ENCODE data around the gene HSPB7.
A peak's percentile ranks its signal among the peaks of the same experiment; 100 is the strongest.

Gene HSPB7

GRCh38 chr1:15969321-15969880 is 48.4 kb downstream of the HSPB7 start:
- TF ChIP-seq CTCF (conservative IDR thresholded peaks at IDR 0.05; ENCODE audit: low read depth), result no peak
- ChIA-PET POLR2A (ENCODE audit: low non-redundant PET) (no interaction called here), CTCF (interaction anchor here (1.2 kb wide), 1 partner anchor 9 kb away, joined by 3 read pairs; no protein-coding TSS in a partner anchor)
- no peak for DNase-seq (ENCODE audit: low spot score)
- no peak overlapping the region for H3K27ac ChIP-seq

- TF ChIP-seq CTCF (conservative IDR thresholded peaks at IDR 0.05; ENCODE audit: low read depth), result no peak
- CTCF ChIA-PET, result interaction anchor here (1.2 kb wide), 1 partner anchor 10 kb away, joined by 3 read pairs; no protein-coding TSS in a partner anchor
- POLR2A ChIA-PET (ENCODE audit: low non-redundant PET), result no interaction called here
- no peak for DNase-seq (ENCODE audit: low spot score)
- H3K27ac ChIP-seq, result no peak overlapping the region
Observed at GRCh38 chr1:15968172-15968571, 49.7 kb downstream of the HSPB7 start.

DNA sequence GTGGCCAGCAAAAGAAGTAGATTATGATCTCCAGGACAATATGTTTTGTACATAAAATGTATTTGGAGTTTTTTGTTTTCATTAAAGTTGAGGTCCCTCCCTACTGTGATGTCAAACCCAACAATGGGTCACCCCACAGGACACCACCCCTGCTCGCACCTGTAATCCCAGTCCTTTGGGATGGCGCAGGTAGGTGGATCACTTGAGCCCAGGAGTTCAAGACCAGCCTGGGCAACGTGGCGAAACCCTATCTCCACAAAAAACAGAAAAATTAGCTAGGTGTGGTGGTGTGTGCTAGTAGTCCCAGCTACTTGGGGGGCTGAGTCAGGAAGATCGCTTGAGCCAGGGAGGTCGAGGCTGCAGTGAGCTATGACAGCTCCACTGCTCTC is 50.9 kb downstream of the HSPB7 start:
- ChIA-PET CTCF (interaction anchor here (0.6 kb wide), 1 partner anchor 111 kb away, joined by 3 read pairs; no protein-coding TSS in a partner anchor), POLR2A (ENCODE audit: low non-redundant PET) (no interaction called here)
- DNase-seq (ENCODE audit: low spot score), result no peak
- H3K27ac ChIP-seq, result no peak overlapping the region
- TF ChIP-seq CTCF (conservative IDR thresholded peaks at IDR 0.05; ENCODE audit: low read depth), result no peak

GRCh38 chr1:15966081-15966955 is 51.5 kb downstream of the HSPB7 start:
- DNase-seq (ENCODE audit: low spot score), result no peak
- TF ChIP-seq CTCF (conservative IDR thresholded peaks at IDR 0.05; ENCODE audit: low read depth), result no peak
- peak overlapping the region; percentile 51 for H3K27ac ChIP-seq
- ChIA-PET POLR2A (ENCODE audit: low non-redundant PET) (no interaction called here), CTCF (interaction anchor here (0.6 kb wide), 1 partner anchor 111 kb away, joined by 3 read pairs; no protein-coding TSS in a partner anchor)

DNA sequence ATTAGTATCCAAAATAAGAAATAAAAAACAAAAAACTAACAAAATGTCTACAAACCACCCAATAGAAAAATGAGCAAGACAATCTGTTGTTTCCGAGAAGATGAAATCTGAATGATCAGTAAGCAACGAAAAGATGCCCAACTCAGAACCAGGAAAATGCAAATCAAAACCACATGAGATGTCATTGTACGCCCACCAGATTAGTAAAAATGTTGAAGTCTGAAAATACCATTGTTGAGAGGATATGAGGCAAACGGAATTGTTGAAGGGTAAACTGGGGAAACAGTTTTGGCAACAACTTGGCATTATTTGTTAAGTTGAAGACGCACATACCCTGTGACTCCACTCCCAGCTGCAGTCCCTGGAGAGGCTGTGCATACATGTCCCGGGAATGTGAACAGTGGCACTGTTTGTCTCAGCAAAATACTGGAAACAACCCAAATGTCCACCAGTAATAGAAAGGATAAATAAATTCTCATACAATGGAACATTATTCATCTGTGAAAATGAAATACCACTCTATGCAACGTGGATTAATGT is 52.5 kb downstream of the HSPB7 start:
- no peak for TF ChIP-seq CTCF (conservative IDR thresholded peaks at IDR 0.05; ENCODE audit: low read depth)
- CTCF ChIA-PET, result no interaction called here
- DNase-seq (ENCODE audit: low spot score), result no peak
- no peak overlapping the region for H3K27ac ChIP-seq
- POLR2A ChIA-PET (ENCODE audit: low non-redundant PET), result no interaction called here

Data from RWPE1 (cell line).